SK-N-SH (cell line): Measurements from ENCODE around the gene HERC3. TPM values are rescaled to one million over a fixed set of nuclear protein-coding genes. Genes with fewer than 3 reads are reported as not detected.

ENCODE experiments used
- CTCF ChIA-PET: fragments of 300-600, 350-600 bp; formaldehyde crosslinking; extraction: SDS; loops from one replicate; lab custom pipeline; 2021; lab: Yijun Ruan, JAX
- POLR2A ChIA-PET: fragments of 350-600 bp; sonication (Branson Sonifier 250); formaldehyde crosslinking; extraction: SDS; loops from one replicate; lab custom pipeline; 2020; ENCODE audit warnings: antibody characterized with exemption, inconsistent platforms; lab: Yijun Ruan, JAX
- DNase-seq: peaks from one replicate; pipeline ENCODE4 v3.0.0; 2012
- H2AFZ ChIP-seq: fragments of 200-600 bp; sonication (generic); 2 replicates; pipeline ENCODE4 v1.8.1; 2016; ENCODE audit warnings: antibody characterized with exemption, mild to moderate bottlenecking, low read depth
- H3F3A ChIP-seq: fragments of 200-600 bp; sonication (generic); replicated peaks from 2 replicates; pipeline ENCODE3; 2016; ENCODE audit warnings: antibody characterized with exemption, mild to moderate bottlenecking; ENCODE audit not compliant: insufficient read depth
- H3K27ac ChIP-seq, 2 experiments: fragments of 200-500 bp in 1 of 2; fragments of 200-600 bp in 1 of 2; sonication (Bioruptor generic) in 1 of 2; sonication (generic), shearing (Covaris generic) in 1 of 2; 2 replicates each; pipeline versions ENCODE4 v1.5.1 to v1.6.1; 2014 to 2016; ENCODE audit warnings: low read depth in 2 of 2, inconsistent platforms in 1 of 2, low read length in 1 of 2, mild to moderate bottlenecking in 1 of 2, mixed read lengths in 1 of 2
- H3K27me3 ChIP-seq: fragments of 200-600 bp; sonication (generic), shearing (Covaris generic); 2 replicates; pipeline ENCODE4 v1.6.1; 2016; ENCODE audit warnings: mixed run types; ENCODE audit not compliant: insufficient read depth
- H3K36me3 ChIP-seq, 2 experiments: fragments of 200-500 bp in 1 of 2; fragments of 200-600 bp in 1 of 2; sonication (Bioruptor generic) in 1 of 2; sonication (generic) in 1 of 2; replicated peaks in 1 of 2; 2 replicates each; pipeline versions ENCODE3 to v1.5.1; 2014 to 2016; ENCODE audit warnings: low read length in 1 of 2, mild to moderate bottlenecking in 1 of 2; ENCODE audit not compliant: insufficient read depth in 2 of 2, control insufficient read depth in 1 of 2
- H3K4me1 ChIP-seq, 2 experiments: fragments of 200-500 bp in 1 of 2; fragments of 200-600 bp in 1 of 2; sonication (Bioruptor generic) in 1 of 2; sonication (generic), shearing (Covaris generic) in 1 of 2; 2 replicates each; pipeline versions ENCODE4 v1.5.1 to v1.6.1; 2014 to 2016; ENCODE audit warnings: low read depth in 1 of 2, low read length in 1 of 2, mixed run types in 1 of 2; ENCODE audit not compliant: insufficient read depth in 2 of 2, control insufficient read depth in 1 of 2
- H3K4me2 ChIP-seq: fragments of 200-600 bp; sonication (generic), shearing (Covaris generic); 2 replicates; pipeline ENCODE4 v1.6.1; 2017; ENCODE audit warnings: mixed run types
- H3K4me3 ChIP-seq, 2 experiments: fragments of 200-500 bp in 1 of 2; fragments of 200-600 bp in 1 of 2; sonication (Bioruptor generic) in 1 of 2; sonication (generic), shearing (Covaris generic) in 1 of 2; 2 replicates each; pipeline versions ENCODE4 v1.5.1 to v1.8.1; 2014 to 2016; ENCODE audit warnings: low read depth in 2 of 2, inconsistent platforms in 1 of 2, low read length in 1 of 2, mild to moderate bottlenecking in 1 of 2, mixed read lengths in 1 of 2, moderate library complexity in 1 of 2
- H3K79me2 ChIP-seq: fragments of 200-600 bp; sonication (generic); 2 replicates; pipeline ENCODE4 v1.8.1; 2017; ENCODE audit warnings: mild to moderate bottlenecking; ENCODE audit not compliant: insufficient read depth
- H3K9ac ChIP-seq: fragments of 200-600 bp; sonication (generic); 2 replicates; pipeline ENCODE4 v1.6.1; 2017; ENCODE audit warnings: mixed run types
- H3K9me2 ChIP-seq: fragments of 200-600 bp; sonication (generic); 2 replicates; pipeline ENCODE4 v1.6.1; 2017; ENCODE audit warnings: mixed run types
- H3K9me3 ChIP-seq: fragments of 200-600 bp; sonication (generic); 2 replicates; pipeline ENCODE4 v1.6.1; 2017; ENCODE audit warnings: mixed run types, mild to moderate bottlenecking, moderate library complexity
- H4K20me1 ChIP-seq: fragments of 200-600 bp; sonication (generic); 2 replicates; pipeline ENCODE4 v1.6.1; 2017; ENCODE audit warnings: mild to moderate bottlenecking, mixed run types; ENCODE audit not compliant: insufficient read depth
- CHD2 ChIP-seq: fragments of 150-350 bp; IDR thresholded peaks from 2 replicates; pipeline ENCODE4 v1.6.1; 2018; ENCODE audit warnings: low read length; ENCODE audit not compliant: partially characterized antibody
- CTCF ChIP-seq: fragments of 200-600 bp; sonication (generic); IDR thresholded peaks from 2 replicates; pipeline ENCODE4 v1.6.1; 2017; ENCODE audit warnings: antibody characterized with exemption, mild to moderate bottlenecking, moderate library complexity
- FOSL2 ChIP-seq: IDR thresholded peaks from 2 replicates; pipeline ENCODE4 v1.4.0; 2012; ENCODE audit warnings: low read depth, mild to moderate bottlenecking, moderate library complexity, borderline replicate concordance
- GABPA ChIP-seq: IDR thresholded peaks from 2 replicates; pipeline ENCODE4 v1.4.0; 2012; ENCODE audit warnings: low read depth, mild to moderate bottlenecking
- GATA2 ChIP-seq: sonication (generic); formaldehyde crosslinking; IDR thresholded peaks from 2 replicates; pipeline ENCODE4 v1.5.0; 2020; ENCODE audit warnings: mild to moderate bottlenecking, missing genetic modification reagents
- IRF3 ChIP-seq: fragments of 150-350 bp; IDR thresholded peaks from 2 replicates; pipeline ENCODE4 v1.6.1; 2016; ENCODE audit warnings: mild to moderate bottlenecking, low read depth, low read length
- JUND ChIP-seq: IDR thresholded peaks from 2 replicates; pipeline ENCODE4 v1.4.0; 2012
- MXI1 ChIP-seq: IDR thresholded peaks from 2 replicates; pipeline ENCODE4 v1.6.1; 2012; ENCODE audit warnings: mild to moderate bottlenecking, low read depth, low read length, improper control_type of control experiment
- NRF1 ChIP-seq: IDR thresholded peaks from 2 replicates; pipeline ENCODE4 v1.6.1; 2012; ENCODE audit warnings: low read depth, mild to moderate bottlenecking, low read length
- PBX3 ChIP-seq: IDR thresholded peaks from 2 replicates; pipeline ENCODE4; 2012
- POLR2AphosphoS5 ChIP-seq: IDR thresholded peaks from 2 replicates; pipeline ENCODE4 v1.6.1; 2012; ENCODE audit warnings: low read depth, low read length
- RAD21 ChIP-seq: IDR thresholded peaks from 2 replicates; pipeline ENCODE4 v1.6.1; 2012; ENCODE audit warnings: mild to moderate bottlenecking, low read length
- RFX5 ChIP-seq: IDR thresholded peaks from 2 replicates; pipeline ENCODE4 v1.6.1; 2012; ENCODE audit warnings: mild to moderate bottlenecking, improper control_type of control experiment, low read length
- SIN3A ChIP-seq: IDR thresholded peaks from 2 replicates; pipeline ENCODE4 v1.6.1; 2012; ENCODE audit warnings: low read depth, mild to moderate bottlenecking, low read length, moderate library complexity, borderline replicate concordance
- TAF1 ChIP-seq: IDR thresholded peaks from 2 replicates; pipeline ENCODE4 v1.6.1; 2012; ENCODE audit warnings: low read depth, mild to moderate bottlenecking, low read length, moderate library complexity, borderline replicate concordance
- USF1 ChIP-seq: IDR thresholded peaks from 2 replicates; pipeline ENCODE4 v1.4.0; 2012; ENCODE audit warnings: low read depth, borderline replicate concordance
- USF2 ChIP-seq: fragments of 150-350 bp; IDR thresholded peaks from 2 replicates; pipeline ENCODE4 v1.6.1; 2017; ENCODE audit warnings: antibody characterized with exemption, low read length, low read depth, borderline replicate concordance
- YY1 ChIP-seq: IDR thresholded peaks from 2 replicates; pipeline ENCODE4 v1.4.0; 2012; ENCODE audit warnings: low read depth, mild to moderate bottlenecking
- ZBTB33 ChIP-seq: IDR thresholded peaks from 2 replicates; pipeline ENCODE4 v1.4.0; 2012; ENCODE audit warnings: low read depth, borderline replicate concordance
- WGBS: methylation state at CpG from one replicate; pipeline ENCODE4 v1.1.6; 2017; ENCODE audit warnings: low lambda C conversion rate; 5-methylcytosine and 5-hydroxymethylcytosine counted together
- polyA plus RNA-seq, 3 experiments: library from polyadenylated mRNA; depleted of rRNA; stranded (reverse); fragments of >200 nt; gene quantifications; 2 replicates each; pipeline ENCODE4 v1.2.3, GENCODE V29; 2012

The HERC3 gene
- polyA plus RNA-seq, 1 of the 3 experiments (the other 2 are of a cell fraction) = 4.6 TPM

GRCh38 chr4:88752076-88752463, 159.8 kb downstream of the HERC3 start:
- H4K20me1 ChIP-seq = no peaks in the 10 kb centered on the region
- no peak for TF ChIP-seq GATA2 (CRISPR knock-in tag)
- TF ChIP-seq YY1 = no peak
- no peak for TF ChIP-seq USF1
- TF ChIP-seq POLR2AphosphoS5 = no peak
- TF ChIP-seq FOSL2 = no peak
- no peak for TF ChIP-seq CTCF
- no peak for TF ChIP-seq ZBTB33
- no peak for TF ChIP-seq TAF1
- no peak for TF ChIP-seq NRF1
- TF ChIP-seq RFX5 = no peak
- TF ChIP-seq USF2 = no peak
- TF ChIP-seq PBX3 = no peak
- no peak for TF ChIP-seq CHD2
- no peak for TF ChIP-seq IRF3
- TF ChIP-seq GABPA = no peak
- no peak for TF ChIP-seq SIN3A
- TF ChIP-seq MXI1 = no peak
- no peak for TF ChIP-seq JUND
- no peak for TF ChIP-seq RAD21
- no peak overlapping the region for H3K4me2 ChIP-seq
- H3F3A ChIP-seq = no peaks in the 10 kb centered on the region
- no peak overlapping the region for H3K9ac ChIP-seq
- no peak overlapping the region for H3K27ac ChIP-seq
- peaks cover 0 to 3% of the 10 kb centered on the region in 2 experiments for H3K36me3 ChIP-seq
- no peak for DNase-seq
- no peaks in the 10 kb centered on the region for H3K27me3 ChIP-seq
- no peak overlapping the region for H2AFZ ChIP-seq
- POLR2A ChIA-PET = no interaction called here
- WGBS = 76% methylated on average over 4 of the region's 4 CpGs
- H3K9me3 ChIP-seq = no peaks in the 10 kb centered on the region
- no peak overlapping the region for H3K4me3 ChIP-seq
- CTCF ChIA-PET = interaction anchor here (0.7 to 1.7 kb wide), 3 partner anchors 9 to 66 kb away, joined by 3 to 7 read pairs (median 4); no protein-coding TSS in a partner anchor
- H3K9me2 ChIP-seq = no peaks in the 10 kb centered on the region
- no peaks in the 10 kb centered on the region for H3K79me2 ChIP-seq
- no peaks in the 10 kb centered on the region; a peak in 2 of 4 replicates for H3K4me1 ChIP-seq
